ENCODE measurements around the gene CFH. TPM values are rescaled to one million over a fixed set of nuclear protein-coding genes. Genes with fewer than 3 reads are reported as not detected.
A peak's percentile ranks its signal among the peaks of the same experiment; 100 is the strongest.

Gene CFH
- total and polyA plus RNA-seq, 8 donors = 5.5 to 198 (median 43.9) TPM

DNA sequence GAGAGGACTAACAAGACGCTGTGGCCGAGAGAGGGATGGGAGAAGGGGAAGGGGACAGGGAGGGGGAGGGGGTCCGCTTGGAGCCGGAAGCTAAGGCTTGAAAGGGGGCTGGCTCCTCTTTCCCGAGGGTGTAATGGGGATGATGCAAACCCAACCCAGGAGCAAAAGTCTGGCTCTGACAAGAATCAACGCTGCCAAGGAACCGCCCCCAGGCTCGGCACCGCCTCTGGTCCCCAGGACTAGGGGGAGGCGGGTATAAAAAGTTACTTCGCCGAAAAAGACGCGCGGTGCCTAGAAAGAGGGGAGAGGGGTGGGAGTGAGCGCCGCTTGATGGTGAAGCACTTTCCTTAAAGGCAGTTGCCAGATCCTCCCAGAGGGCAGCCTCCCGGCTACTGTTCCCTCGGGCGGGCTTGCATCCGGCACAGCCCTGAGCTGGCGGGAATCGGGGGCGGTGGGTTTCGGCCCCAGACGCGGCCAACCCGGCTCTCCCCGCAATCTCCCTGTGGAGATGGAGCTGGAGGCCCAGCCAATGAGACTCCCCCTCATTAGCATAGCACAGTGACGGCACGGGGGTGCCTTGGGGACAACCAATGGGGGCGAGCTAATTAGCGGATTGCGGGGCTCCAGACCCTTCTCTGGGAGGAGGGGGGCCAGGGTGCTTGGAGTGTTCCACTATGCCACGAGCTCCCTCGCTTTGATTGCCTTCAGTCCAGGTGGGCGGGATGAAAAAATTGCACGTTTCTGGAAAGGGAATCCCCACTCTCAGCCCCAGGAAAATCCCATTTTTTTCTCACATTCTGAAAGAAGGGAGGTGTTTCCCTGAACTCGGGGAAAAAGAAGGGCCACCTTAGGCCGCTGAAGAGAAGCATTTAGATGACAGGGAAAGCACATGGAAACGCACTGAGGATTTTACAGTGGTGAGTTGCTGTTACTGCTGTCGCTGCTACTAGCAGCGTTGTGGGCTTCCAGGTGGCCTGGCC, 43.2 kb upstream of the CFH start, which contains the start of gene KCNT2:
Gene KCNT2, minus strand, starts transcription at position 51 of the 980 bp plus-strand sequence. CDS start 131 bp downstream, outside the sequence.
- H3K4me1 ChIP-seq = peaks cover 0 to 23% (median 15%) of the 10 kb centered on the region in 4 donors
- peak within 1 kb of the TSS; percentile 48 to 54 (median 52) for H3K4me3 ChIP-seq
- H3K27me3 ChIP-seq = peaks cover 0 to 19% (median 9%) of the 10 kb centered on the region in 3 donors
- H3K36me3 ChIP-seq = no peaks in the 10 kb centered on the region
- 2 to 5% (median 3%) methylated on average over 41 to 43 of the region's 43 CpGs for WGBS, 5 donors
- peak within 1 kb of the TSS; percentile 69 to 83 (median 81) for H3K27ac ChIP-seq
- peak; percentile 25 to 91 for DNase-seq
- no peaks in the 10 kb centered on the region for H3K9me3 ChIP-seq
- no peak for TF ChIP-seq EP300 (IDR thresholded peaks at IDR 0.05)
- TF ChIP-seq, protein P1, sequence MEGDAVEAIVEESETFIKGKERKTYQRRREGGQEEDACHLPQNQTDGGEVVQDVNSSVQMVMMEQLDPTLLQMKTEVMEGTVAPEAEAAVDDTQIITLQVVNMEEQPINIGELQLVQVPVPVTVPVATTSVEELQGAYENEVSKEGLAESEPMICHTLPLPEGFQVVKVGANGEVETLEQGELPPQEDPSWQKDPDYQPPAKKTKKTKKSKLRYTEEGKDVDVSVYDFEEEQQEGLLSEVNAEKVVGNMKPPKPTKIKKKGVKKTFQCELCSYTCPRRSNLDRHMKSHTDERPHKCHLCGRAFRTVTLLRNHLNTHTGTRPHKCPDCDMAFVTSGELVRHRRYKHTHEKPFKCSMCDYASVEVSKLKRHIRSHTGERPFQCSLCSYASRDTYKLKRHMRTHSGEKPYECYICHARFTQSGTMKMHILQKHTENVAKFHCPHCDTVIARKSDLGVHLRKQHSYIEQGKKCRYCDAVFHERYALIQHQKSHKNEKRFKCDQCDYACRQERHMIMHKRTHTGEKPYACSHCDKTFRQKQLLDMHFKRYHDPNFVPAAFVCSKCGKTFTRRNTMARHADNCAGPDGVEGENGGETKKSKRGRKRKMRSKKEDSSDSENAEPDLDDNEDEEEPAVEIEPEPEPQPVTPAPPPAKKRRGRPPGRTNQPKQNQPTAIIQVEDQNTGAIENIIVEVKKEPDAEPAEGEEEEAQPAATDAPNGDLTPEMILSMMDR (IDR thresholded peaks at IDR 0.05) = no peak
- no peak for TF ChIP-seq POLR2A (IDR thresholded peaks at IDR 0.05)
- no peak for TF ChIP-seq POLR2AphosphoS5 (IDR thresholded peaks at IDR 0.05)
- intact Hi-C loops (cut with DNase I; ENCODE audit: low total_unique reads) = no loop called here

DNA sequence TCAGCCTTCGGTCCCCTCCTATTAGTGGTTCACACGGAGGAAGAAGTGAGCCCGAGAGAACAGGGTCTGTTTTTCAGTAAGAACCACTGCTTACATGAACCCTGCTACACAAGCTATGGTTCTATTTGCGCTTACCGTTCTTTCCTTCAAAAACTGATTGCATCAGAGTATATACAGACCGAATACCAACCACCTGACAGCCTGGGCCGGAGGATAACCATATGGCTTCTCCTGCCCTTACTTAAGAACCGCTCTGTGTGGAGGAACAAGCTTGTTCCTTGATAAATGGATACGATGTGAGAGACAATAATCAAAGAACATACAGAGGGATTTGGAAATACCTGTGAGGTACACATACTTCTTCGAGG, 42.5 kb upstream of the CFH start:
- Histone ChIP-seq H3K4me1 (peaks cover 0 to 23% (median 15%) of the 10 kb centered on the region in 4 donors), H3K27ac (peak overlapping the region; percentile 15 to 83 (median 81)), H3K9me3 (no peaks in the 10 kb centered on the region), H3K4me3 (peak overlapping the region in 3 of 4 donors; percentile 48 to 54 (median 53)), H3K27me3 (peaks cover 0 to 19% (median 9%) of the 10 kb centered on the region in 3 donors), H3K36me3 (no peaks in the 10 kb centered on the region)
- intact Hi-C loops (cut with DNase I; ENCODE audit: low total_unique reads) = no loop called here
- 21 to 34% (median 24%) methylated on average over 10 of the region's 10 CpGs for whole genome bisulfite sequencing, 5 donors
- DNase-seq = no peak
- TF ChIP-seq, protein P1 (IDR thresholded peaks at IDR 0.05) = no peak
- TF ChIP-seq POLR2A (IDR thresholded peaks at IDR 0.05) (no peak), POLR2AphosphoS5 (IDR thresholded peaks at IDR 0.05) (no peak), EP300 (IDR thresholded peaks at IDR 0.05) (no peak)

DNA sequence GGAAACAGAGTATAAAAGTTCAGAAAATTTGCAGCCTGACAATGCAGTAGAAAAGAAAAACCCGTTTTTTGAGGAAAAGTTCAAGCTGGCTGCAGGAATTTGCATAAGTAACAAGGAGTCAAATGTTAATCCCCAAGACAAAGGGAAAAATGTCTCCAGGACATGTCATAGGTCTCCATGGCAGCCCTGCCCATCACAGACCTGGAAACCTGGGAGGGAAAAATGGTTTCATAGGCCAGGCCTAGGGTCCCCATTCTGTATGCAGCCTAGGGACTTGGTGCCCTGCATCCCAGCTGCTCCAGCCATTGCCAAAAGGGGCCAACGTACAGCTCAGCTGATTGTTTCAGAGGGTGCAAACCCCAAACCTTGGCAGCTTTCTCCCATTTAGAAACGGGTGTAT, 40.0 kb upstream of the CFH start:
- DNase-seq = no peak
- intact Hi-C loops (cut with DNase I; ENCODE audit: low total_unique reads) = no loop called here
- WGBS, 5 donors = 63 to 76% (median 66%) methylated on average over 3 of the region's 3 CpGs
- TF ChIP-seq POLR2AphosphoS5 (IDR thresholded peaks at IDR 0.05) = no peak
- no peak for TF ChIP-seq POLR2A (IDR thresholded peaks at IDR 0.05)
- TF ChIP-seq, protein P1 (IDR thresholded peaks at IDR 0.05) = no peak
- no peak for TF ChIP-seq EP300 (IDR thresholded peaks at IDR 0.05)
- Histone ChIP-seq H3K27me3 (peaks cover 0 to 19% (median 9%) of the 10 kb centered on the region in 3 donors), H3K9me3 (no peaks in the 10 kb centered on the region), H3K4me3 (no peak overlapping the region), H3K27ac (no peak overlapping the region), H3K36me3 (no peaks in the 10 kb centered on the region), H3K4me1 (peaks cover 0 to 22% (median 15%) of the 10 kb centered on the region in 4 donors)

DNA sequence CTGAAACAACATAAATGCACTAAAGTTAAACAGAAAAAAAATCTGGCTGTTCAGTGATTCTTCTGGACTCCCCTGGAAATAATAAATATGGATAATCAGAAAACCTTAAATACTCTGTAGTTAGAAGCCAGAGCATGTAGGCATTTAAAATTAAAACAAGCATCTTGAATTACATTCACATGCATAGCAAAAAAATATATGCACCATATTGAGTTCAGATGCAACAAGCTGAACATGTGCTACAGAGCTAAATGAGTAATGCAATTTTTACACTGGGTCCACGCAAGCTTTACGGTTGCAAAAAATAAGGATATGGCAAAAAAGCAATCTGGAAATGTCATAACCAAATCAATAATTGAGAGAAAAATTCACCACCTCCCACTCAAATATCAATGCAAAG, 32.1 kb upstream of the CFH start:
- H3K4me1 ChIP-seq = no peaks in the 10 kb centered on the region
- no peaks in the 10 kb centered on the region for H3K27me3 ChIP-seq
- H3K9me3 ChIP-seq = no peaks in the 10 kb centered on the region
- 95 to 97% (median 96%) methylated on average over 2 of the region's 2 CpGs for WGBS, 5 donors
- no peak overlapping the region for H3K27ac ChIP-seq
- H3K36me3 ChIP-seq = no peaks in the 10 kb centered on the region
- TF ChIP-seq EP300 (IDR thresholded peaks at IDR 0.05) (no peak), POLR2AphosphoS5 (IDR thresholded peaks at IDR 0.05) (no peak)
- TF ChIP-seq, protein P1 (IDR thresholded peaks at IDR 0.05) = no peak
- no peak overlapping the region for H3K4me3 ChIP-seq
- intact Hi-C loops (cut with DNase I; ENCODE audit: low total_unique reads) = no loop called here
- DNase-seq = no peak

Measured in stomach (tissue), 9 donors.